ENCODE results near the gene GPR149.

GPR149 gene

GRCh38 chr3:154323891-154324738 lies 105.9 kb downstream of the GPR149 start, which contains the start of gene DHX36:
Gene DHX36, minus strand, starts transcription at chr3:154324487. Its CDS starts 71 bp downstream, at chr3:154324416.
- peak; percentile 89 for DNase-seq (ENCODE audit: low read depth)
- peak within 1 kb of the TSS; percentile 84 for H3K4me3 ChIP-seq (ENCODE audit: low read length)
- no peak for TF ChIP-seq CTCF (IDR thresholded peaks at IDR 0.05; ENCODE audit: insufficient read depth, low read depth, low read length, missing control alignments)

- no peak for DNase-seq (ENCODE audit: low read depth)
- no peak for TF ChIP-seq CTCF (IDR thresholded peaks at IDR 0.05; ENCODE audit: insufficient read depth, low read depth, low read length, missing control alignments)
- H3K4me3 ChIP-seq (ENCODE audit: low read length): no peak overlapping the region
Measured at GRCh38 chr3:154316974-154317767, 112.8 kb downstream of the GPR149 start.

- no peak for TF ChIP-seq CTCF (IDR thresholded peaks at IDR 0.05; ENCODE audit: insufficient read depth, low read depth, low read length, missing control alignments)
- H3K4me3 ChIP-seq (ENCODE audit: low read length): no peak overlapping the region
- no peak for DNase-seq (ENCODE audit: low read depth)
Measured at GRCh38 chr3:154314152-154314551, 115.8 kb downstream of the GPR149 start.

GRCh38 chr3:154310840-154311239 lies 119.2 kb downstream of the GPR149 start:
- no peak overlapping the region for H3K4me3 ChIP-seq (ENCODE audit: low read length)
- TF ChIP-seq CTCF (IDR thresholded peaks at IDR 0.05; ENCODE audit: insufficient read depth, low read depth, low read length, missing control alignments): no peak
- DNase-seq (ENCODE audit: low read depth): no peak

GRCh38 chr3:154307363-154307762 lies 122.6 kb downstream of the GPR149 start:
- DNase-seq (ENCODE audit: low read depth): no peak
- TF ChIP-seq CTCF (IDR thresholded peaks at IDR 0.05; ENCODE audit: insufficient read depth, low read depth, low read length, missing control alignments): no peak

GRCh38 chr3:154304936-154305335 lies 125.1 kb downstream of the GPR149 start:
- no peak overlapping the region for H3K4me3 ChIP-seq (ENCODE audit: low read length)
- TF ChIP-seq CTCF (IDR thresholded peaks at IDR 0.05; ENCODE audit: insufficient read depth, low read depth, low read length, missing control alignments): no peak
- DNase-seq (ENCODE audit: low read depth): no peak

More at GRCh38 chr3:154307363-154307762, 122.6 kb downstream of the GPR149 start:
- no peak overlapping the region for H3K4me3 ChIP-seq (ENCODE audit: low read length)
